NCI-H2029 treated with DMSO at 0.1 percent for 48 hours (cell line): ENCODE results near the gene VWA3B.
"Not testable (repeated sequence)": the region's sequence is repeated elsewhere in the genome, so short reads cannot be mapped to it uniquely, and the experiment has no call there.

Source experiments
- DNase-seq: peaks from one replicate; lab custom pipeline; 2025; lab: John Stamatoyannopoulos, UW

Gene VWA3B

DNA sequence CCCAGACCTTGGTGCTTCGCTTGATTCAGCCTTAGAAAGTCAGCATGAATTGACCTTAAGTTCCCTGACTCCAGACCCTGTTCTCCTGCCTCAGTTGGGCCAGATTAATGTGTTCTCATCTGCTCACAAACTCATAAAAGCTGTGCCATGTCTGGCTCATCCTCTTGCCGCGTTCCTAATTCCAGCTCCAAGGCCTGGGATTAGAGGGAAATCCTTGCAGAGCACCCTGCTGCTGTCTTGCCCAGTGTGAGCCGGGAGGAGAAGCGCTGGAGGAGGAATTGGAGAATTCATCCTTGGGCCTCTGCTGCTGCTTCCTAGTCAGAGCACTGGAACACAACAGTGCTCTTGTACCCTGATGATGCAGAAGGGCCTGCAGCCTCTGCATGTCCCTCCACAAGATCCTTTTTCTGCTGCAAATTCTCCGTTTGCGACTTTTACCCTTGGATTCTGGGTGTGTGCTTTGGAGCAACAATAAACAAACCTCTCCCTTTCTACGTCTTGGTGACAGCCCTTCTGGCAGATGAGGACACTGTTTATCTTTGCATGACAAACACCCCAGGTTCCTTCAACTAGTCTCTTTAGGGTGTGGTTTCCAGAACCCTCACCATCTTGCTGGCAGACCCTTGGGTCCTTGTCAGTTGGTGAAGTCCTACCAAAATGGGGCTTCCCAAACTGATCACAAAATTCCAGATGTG, 212.4 kb downstream of the VWA3B start:
- DNase-seq, result no peak

DNA sequence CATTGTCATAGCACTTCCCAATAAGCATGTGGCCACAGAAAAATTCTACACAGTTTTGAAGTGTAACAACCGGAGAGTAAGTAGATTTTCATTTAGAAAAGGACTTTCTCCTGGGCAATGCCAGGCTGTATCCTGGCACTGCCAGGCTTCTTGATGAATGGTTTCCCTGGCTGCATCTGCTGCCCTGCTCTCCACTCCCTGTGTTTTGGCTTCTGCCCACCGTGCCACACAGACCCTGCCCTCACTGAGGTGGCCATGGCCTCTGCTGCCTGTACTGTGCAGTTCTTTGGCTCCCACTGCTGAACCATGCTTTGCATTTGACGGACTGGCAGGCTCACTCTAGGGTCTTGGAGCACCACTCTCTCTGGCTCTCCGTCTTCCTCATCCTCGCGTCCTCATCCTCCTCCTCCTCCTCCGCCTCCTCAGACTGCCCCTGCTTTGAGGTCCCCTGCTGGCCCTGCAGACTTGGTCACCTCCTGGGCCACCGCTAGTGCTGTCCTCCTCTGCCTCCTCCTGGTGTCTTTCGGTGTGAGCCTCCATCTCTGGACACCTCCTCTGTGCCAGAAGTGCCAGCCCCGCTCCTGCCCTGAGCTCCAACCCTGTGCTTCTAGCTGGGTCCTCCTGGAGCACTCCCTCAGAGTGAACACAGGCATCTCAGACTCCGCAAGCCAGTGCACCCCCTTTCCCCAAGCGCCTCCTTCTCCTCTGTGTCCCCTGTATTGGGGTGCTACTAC, 213.3 kb downstream of the VWA3B start:
- DNase-seq, result no peak

DNA sequence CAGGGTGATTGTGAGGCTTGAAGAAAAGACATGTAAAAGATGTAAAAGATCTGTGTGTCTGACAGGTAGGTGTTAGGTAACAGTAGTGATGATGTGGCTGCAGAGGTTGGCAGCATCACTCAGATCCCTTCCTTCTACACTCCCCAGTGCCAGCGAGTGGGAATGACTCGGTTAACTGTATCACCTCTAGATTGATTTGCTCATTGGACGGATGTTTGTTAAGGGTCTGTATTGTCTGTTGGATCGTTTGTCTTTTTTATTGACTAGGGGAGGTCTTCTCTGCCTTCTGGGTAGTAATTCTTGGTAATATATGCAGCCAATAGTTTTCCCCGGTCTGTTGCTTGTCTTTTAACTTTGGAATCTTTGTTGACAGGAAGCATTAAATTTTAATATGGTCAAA, 214.5 kb downstream of the VWA3B start:
- no peak for DNase-seq

DNA sequence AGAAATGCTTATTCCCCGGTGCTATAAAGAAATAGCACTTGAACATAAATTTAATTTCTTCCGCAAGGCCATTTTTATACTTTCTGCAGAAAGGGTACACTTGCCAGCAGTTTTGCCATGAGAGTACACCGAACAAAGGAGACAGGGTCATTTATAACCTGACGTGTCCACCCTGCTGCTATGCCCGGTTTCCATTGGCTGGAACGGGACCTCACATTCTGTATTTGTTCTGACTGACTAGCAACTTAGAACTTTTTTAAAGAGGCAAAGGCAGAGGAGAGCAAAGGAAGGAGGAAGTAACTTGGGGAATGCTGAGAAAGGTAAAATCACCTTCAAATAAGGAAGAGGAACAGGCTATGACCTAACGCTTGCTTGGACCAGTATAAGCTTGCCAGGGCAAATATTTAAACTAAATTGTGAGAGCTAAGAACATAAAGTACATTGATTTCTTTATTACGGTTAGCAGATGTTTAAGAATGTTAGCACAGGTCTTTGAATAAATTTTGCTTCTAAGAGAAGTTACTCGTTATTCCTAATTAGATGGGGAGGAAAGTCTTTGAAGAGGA, 220.2 kb downstream of the VWA3B start:
- not testable (repeated sequence) for DNase-seq

DNA sequence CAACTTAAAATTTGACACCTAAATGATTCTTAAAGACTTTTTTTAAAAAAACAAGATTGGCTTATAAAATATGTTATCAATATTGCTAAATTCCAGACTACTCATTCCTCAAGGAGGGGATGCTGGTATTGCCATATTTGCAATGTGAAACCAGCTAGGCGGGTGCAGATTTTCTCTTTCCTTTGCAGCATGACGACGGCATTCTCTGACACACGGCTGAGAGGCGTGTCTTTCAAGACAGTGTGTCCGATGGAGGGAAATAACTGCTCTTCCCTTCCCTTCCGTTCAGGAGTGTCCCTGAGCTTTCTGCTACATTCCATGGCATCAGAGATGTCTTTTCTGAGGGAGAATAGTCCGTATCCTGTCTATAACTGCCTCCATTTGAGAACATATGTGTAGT, 221.1 kb downstream of the VWA3B start:
- DNase-seq, result no peak

DNA sequence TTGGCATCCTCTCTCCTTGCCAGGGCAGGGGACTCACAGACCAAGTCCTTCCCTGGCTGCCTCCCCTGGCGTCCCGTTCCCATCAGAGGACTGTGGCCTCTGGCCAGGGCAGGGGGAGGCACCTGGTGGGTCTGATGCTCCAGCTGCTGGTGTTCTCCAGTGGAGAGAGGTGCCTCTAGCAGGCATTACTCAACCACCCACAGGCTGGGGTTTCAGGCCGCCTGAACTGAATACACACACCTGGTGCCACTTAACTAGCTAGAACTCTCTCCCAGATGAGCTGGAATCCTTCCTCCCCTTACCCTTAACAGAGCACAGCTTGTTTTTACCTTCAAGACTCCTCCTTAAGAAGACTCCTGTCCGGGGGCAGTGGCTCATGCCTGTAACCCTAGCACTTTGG, 221.6 kb downstream of the VWA3B start:
- peak; percentile 3 for DNase-seq

DNA sequence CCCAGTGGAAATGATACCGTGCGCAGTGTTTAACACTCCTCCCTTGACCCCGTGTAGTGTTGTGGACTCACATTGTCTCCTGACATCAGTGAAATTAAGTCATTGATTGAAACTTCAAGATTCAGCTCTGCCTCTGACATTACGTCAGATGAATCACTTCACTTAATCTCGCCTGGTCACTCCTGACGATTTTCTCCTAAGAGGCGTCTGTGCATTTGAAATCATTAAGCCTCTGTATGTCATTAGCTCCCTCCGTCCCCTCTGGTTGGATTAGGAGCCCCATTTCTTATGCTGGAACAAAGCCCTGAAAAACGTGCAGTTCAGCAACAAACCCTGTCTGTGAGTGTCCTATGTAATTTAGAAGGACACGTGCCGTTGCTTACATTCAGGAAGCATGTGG, 222.6 kb downstream of the VWA3B start:
- no peak for DNase-seq

DNA sequence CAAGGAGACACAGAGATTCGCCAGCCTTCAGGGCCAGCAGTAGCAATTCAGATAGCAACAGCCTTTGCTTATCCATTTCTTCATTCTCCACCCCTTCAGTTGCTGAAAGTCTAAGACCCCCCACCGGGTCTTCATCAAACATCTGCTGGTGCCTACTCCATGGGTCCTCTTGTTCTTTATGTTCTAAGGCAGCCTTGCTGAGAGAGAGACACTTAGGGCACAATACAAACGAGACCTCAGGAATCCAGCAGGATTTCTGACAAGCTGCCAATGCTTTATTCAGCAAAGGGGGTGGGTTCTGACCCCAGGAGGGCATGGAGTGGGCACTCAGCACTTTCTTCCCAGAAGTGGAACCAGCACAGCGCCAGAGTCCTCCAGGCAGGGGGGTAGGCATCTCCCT, 223.0 kb downstream of the VWA3B start:
- peak; percentile 17 for DNase-seq

DNA sequence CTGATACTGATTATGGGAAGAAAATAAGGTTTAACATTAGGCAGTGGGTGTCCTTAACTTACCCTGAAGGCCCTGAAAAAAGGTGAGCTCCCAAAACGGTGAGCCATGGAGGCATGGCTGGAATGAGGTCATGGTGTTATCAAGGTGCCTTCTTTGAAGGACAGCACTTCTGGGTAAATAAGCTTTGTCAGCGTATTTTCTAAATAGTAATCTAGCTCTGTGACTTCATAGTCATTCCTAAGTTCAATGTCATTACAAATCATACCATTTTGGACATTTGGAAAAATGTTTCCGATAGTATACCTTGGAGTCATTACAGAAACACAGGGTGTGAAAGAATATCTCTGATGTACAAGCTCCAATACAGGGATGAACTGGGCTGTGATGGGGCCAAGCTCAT, 224.1 kb downstream of the VWA3B start:
- no peak for DNase-seq

DNA sequence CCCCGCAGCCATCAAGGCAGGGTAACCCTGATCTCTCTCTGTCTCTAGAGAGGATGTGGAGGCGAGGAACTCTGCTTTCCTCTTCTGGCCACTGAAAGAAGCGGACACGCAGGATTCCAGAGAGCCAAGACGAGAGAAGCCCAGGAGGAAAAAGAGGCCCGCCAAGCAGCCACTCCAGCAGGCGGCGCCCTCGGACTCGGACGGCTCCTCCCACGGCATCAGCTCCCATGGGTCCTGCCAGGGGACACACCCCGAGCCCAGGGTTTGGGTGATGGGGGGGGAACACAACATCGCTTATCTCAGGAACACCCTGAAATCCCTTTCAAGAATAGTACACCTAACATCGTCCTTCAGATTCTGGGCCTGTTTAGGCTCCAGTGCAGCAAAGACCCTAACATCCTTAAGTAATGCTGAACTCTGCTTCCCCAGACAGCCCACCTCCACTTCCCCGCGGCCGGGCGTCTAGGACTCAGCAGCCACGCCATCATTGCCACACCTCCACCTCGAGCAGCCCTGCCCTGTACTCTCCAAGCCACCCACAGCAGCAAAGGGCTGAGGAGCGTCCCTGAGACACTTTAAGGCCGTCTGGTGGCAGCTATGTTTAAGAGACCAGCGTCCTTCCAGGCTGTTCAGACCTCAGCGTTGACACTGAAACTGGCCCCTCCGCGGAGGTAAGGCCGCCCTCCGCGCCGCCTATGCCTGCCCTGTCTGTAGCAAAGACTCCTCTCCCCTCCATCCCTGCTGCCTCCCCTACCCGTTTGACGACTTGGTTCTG, 225.0 kb downstream of the VWA3B start:
- no peak for DNase-seq

DNA sequence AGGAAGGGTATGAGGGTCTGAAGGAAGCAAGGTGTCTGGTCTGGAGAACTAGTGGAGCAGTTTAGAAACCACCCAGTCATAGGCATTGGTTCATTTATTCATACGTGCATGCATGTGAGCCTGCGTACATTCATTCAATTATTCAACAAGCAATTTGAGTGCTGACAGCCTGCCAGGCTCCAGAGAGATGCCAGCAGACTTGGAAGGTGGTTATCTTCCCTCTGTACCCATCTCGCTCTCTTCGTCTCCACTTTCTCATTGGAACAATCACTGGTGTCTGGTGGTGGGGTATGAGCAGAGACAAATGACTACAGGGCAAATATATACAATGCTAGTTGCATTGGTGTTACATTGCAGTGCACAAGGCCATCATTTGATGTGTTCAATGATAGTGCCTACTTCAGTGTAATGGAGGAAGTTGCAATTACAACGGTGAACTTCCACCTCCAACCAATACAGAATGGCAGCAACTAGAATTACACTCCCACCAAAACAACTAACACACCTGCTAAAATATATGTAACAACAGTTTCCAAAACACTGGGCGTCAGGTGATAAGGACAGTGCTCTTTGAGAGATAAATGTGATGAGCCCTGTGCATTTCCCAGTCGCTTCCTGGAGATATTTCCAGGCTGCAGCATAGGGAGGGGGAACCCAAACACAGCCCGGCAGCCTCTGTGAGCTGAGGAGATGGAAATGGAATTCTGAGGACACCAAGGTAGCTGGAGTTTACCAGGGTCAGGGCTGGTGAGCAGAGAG, 226.7 kb downstream of the VWA3B start:
- no peak for DNase-seq

DNA sequence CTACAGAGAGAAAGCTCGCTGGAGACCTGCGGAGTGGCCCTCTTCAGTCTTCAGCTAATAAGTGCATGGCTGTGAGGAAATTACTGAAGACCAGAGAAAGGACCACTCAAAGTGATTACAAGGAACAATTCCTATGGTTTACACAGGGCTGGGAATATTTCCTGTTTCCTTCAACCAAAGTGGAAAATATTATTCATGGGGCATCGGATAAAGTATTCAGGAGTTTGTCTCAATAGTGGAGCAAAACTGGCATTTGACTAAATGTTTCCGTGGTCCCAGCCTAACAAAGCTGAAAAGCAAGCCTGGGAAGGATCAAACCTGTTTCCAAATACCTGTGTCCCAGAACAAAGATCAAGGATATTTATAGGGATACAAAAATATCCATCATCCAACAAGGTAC, 227.3 kb downstream of the VWA3B start:
- no peak for DNase-seq

DNA sequence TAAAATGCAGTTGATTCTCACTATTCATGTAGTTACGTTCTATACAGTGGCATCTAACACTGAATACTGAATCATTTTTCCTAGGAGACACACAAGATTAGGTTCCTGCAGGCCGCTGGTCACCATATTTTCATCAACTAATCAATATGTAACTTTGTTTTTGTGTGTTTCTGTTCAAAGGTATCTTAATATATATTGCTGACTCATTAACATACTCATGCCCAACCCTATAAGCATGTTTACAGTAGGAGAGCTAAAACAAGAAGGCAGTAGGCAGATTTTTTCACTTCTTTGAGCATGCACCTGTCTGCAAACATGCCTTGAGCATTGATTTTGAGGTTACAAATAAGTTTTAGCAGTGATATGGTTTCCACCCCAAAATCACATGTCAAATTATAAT, 229.0 kb downstream of the VWA3B start:
- no peak for DNase-seq

DNA sequence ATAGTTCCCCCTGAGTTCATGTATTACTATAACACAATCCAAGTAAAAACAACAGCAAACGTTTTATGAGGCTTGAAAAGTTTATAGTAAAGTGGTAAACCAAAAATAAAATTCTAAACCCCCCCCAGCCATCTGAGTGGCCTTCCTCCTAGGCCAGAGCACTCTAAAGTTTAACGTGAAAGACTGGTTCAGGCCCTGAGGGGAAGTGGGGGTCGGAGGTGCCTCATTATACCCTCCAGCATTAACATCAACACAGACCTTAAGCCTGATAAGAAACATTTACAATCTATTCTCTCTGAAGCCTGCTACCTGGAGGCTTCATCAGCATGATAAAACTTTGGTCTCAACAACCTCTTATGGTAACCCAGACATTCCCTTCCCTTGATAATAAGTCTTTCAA, 230.2 kb downstream of the VWA3B start:
- no peak for DNase-seq

DNA sequence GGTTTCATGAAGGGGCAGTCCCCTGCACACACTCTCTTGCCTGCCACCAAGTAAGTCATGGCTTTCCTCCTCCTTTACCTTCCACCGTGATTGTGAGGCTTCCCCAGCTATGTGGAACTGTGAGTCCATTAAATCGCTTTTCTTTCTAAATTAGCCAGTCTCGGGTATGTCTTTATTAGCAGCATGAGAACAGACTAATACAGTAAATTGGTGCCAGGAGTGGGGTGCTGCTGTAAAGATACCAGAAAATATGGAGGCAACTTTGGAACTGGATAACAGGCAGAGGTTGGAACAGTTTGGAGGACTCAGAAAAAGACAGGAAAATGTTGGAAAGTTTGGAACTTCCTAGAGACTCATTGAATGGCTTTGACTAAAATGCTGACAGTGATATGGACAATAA, 233.2 kb downstream of the VWA3B start:
- not testable (repeated sequence) for DNase-seq

DNA sequence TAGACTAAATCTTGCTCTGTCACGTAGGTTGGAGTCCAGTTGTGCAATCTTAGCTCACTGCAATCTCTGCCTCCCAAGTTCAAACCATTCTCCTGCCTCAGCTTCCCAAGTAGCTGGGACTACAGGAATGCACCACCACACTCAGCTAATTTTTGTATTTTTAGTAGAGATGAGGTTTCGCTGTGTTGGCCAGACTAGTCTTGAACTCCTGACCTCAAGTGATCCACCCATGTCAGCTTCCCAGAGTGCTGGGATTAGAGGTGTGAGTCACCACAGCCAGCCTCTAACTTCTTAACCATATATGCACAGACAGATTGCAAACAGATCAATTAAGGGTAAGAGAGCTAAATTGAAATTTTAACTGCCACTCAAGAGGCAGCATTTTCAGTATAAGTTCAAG, 237.2 kb downstream of the VWA3B start:
- DNase-seq, result no peak

DNA sequence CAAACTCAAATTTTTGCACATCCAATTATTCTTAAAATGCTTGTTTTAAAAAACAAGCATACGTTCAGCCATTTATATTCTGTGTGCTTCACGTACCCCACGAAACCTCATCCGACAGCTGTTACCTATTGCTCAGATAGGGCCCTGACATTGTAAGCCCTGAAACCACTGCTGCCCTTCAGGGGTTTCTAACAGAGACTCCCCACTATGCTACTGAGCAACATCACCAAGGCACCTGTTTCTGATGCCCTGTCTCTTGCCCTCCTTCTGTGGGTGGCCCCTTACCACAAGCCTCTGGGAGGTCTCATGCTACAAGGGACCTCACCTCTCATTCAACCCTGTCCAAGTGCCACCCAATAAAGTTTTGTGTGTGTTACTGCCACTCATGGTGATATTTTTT, 240.8 kb downstream of the VWA3B start:
- no peak for DNase-seq

DNA sequence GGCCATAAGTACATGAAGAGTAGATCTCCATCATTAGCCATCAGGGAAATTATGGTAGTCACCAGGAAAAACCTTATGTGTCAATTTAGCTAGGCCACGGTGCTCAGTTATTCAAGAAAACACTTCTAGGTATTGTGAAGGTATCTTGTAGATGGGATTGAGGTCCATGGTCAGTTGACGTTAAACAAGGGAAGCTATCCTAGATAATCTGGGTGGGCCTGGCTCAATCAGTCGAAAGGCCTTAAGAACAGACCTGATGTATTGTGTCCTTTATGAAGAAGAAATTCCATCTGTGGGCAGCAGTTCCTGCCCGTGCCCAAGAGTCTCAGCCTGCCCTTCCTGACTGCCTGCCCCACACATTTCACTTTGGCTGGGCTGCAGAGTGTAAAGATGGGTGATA, 242.6 kb downstream of the VWA3B start:
- no peak for DNase-seq

DNA sequence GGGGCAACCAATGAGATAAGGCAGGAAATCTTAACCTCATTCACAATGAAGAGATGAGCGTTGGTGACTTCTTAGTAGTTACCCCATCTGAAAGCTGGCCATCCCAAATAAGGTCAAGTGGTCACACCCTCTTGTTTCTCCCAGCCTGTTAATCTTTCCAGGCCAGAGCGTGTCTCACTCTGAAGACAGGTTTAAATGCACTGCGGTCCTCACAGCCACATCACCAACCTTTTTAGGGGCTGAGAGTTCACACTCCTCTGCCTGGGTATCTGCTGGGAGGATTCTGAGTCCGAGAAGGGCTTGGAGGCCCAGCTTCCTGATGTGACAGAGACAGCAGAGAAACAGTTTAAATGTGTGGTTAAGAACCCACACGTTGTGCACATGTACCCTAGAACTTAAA, 246.0 kb downstream of the VWA3B start:
- no peak for DNase-seq

DNA sequence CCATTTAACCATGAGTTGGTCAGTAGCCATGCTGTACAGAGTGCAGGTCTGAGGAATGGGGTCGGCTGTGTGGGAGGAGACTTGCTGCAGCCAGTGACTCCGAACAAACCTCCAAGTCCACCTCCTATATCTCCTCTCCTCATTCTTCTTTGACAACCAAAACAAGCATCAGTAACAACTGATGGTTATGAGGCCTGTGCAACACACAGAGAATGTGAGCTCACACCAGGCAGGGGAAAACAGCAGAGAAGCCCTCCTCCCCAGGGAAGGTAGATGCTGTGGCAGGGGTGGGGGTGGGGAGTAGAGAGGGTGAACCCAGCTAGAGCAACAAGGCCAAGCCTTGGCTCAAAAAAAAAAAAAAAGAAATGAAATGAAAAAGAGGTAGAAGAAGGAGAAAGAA, 247.0 kb downstream of the VWA3B start:
- no peak for DNase-seq

DNA sequence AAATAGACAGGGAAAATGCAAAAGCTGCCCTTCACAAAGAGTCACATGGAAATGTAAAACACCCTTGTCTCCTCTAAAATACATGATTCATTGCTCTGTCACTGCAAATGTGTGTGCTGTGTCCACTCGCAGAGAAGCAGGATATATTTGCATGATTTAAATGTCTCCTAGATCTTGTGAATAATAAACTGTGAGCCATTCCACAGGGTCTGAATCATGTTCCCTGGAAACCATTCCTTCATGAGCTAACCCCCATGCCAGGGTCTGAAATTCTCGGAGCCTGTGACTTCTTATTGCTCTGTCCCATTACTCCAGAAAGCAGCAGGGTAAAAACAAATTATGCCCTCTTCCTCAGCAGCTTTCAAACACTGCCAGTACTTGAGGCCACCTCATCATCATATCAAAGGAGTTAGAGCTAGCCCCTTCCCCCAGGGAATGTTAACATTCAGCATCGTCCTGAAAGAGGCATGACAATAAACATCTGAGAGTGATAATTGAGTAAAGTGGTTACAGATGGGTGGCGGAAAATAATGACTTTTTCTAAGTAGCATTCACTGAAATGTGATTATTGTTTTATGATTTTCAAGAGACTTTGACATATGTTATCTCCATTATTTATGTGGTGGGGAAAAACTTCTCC, 247.6 kb downstream of the VWA3B start:
- DNase-seq, result peak; percentile 58

DNA sequence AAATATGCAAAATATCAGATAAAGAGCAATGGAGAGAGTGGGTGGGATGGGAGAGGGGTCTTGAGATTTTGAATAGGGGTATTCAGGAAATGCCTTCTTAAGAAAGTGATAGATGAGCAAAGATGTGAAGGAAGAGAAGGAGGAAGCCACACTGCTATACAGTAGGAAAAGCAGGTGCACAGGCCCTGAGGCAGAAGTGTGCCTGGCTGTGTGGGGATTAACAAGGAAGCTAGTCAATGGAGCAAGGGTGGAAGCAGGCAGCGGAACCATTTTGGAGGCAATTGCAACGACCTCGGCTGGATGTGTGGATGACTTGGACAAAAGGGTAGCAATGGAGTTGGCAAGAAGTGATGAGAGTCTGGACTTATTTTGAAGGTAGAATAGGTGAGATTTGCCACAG, 248.3 kb downstream of the VWA3B start:
- DNase-seq, result no peak
